ENCODE results near the gene EPHA3. TPM values are rescaled to one million over a fixed set of nuclear protein-coding genes. Genes with fewer than 3 reads are reported as not detected.

The EPHA3 gene
- total RNA-seq, 1 donor from 2014 or later, result 5.5 TPM

GRCh38 chr3:89362496-89362895 lies 255.1 kb downstream of the EPHA3 start:
- DNase-seq (ENCODE audit: low spot score), result no peak

- no peak for DNase-seq (ENCODE audit: low spot score)
These were observed 255.8 kb downstream of the EPHA3 start for GRCh38 chr3:89363171-89363570.

GRCh38 chr3:89364314-89364713 lies 256.9 kb downstream of the EPHA3 start:
- DNase-seq (ENCODE audit: low spot score), result peak; percentile 46

- DNase-seq (ENCODE audit: low spot score), result no peak
These were observed 259.7 kb downstream of the EPHA3 start for GRCh38 chr3:89367166-89367565.

GRCh38 chr3:89368846-89369245 lies 261.4 kb downstream of the EPHA3 start:
- no peak for DNase-seq (ENCODE audit: low spot score)

- no peak for DNase-seq (ENCODE audit: low spot score)
These were observed 265.0 kb downstream of the EPHA3 start for GRCh38 chr3:89372456-89372855.

GRCh38 chr3:89373434-89373833 lies 266.0 kb downstream of the EPHA3 start:
- no peak for DNase-seq (ENCODE audit: low spot score)

- no peak for DNase-seq (ENCODE audit: low spot score)
These were observed 268.0 kb downstream of the EPHA3 start for GRCh38 chr3:89375451-89375850.

- DNase-seq (ENCODE audit: low spot score), result no peak
These were observed 272.6 kb downstream of the EPHA3 start for GRCh38 chr3:89380016-89380415.

- no peak for DNase-seq (ENCODE audit: low spot score)
These were observed 285.6 kb downstream of the EPHA3 start for GRCh38 chr3:89392991-89393390.

GRCh38 chr3:89395456-89395855 lies 288.0 kb downstream of the EPHA3 start:
- no peak for DNase-seq (ENCODE audit: low spot score)

- DNase-seq (ENCODE audit: low spot score), result no peak
These were observed 288.6 kb downstream of the EPHA3 start for GRCh38 chr3:89395996-89396395.

- no peak for DNase-seq (ENCODE audit: low spot score)
These were observed 294.6 kb downstream of the EPHA3 start for GRCh38 chr3:89402051-89402450.

- DNase-seq (ENCODE audit: low spot score), result no peak
These were observed 297.8 kb downstream of the EPHA3 start for GRCh38 chr3:89405176-89405575.

GRCh38 chr3:89405593-89405992 lies 298.2 kb downstream of the EPHA3 start:
- peak; percentile 64 for DNase-seq (ENCODE audit: low spot score)

- DNase-seq (ENCODE audit: low spot score), result no peak
These were observed 303.8 kb downstream of the EPHA3 start for GRCh38 chr3:89411201-89411600.

GRCh38 chr3:89414270-89414669 lies 306.8 kb downstream of the EPHA3 start:
- DNase-seq (ENCODE audit: low spot score), result peak; percentile 17

- DNase-seq (ENCODE audit: low spot score), result no peak
These were observed 312.3 kb downstream of the EPHA3 start for GRCh38 chr3:89419647-89420241.

- DNase-seq (ENCODE audit: low spot score), result no peak
These were observed 318.6 kb downstream of the EPHA3 start for GRCh38 chr3:89426060-89426459.

- DNase-seq (ENCODE audit: low spot score), result no peak
These were observed 327.4 kb downstream of the EPHA3 start for GRCh38 chr3:89434621-89435380.

- DNase-seq (ENCODE audit: low spot score), result no peak
These were observed 329.4 kb downstream of the EPHA3 start for GRCh38 chr3:89436846-89437245.

GRCh38 chr3:89440386-89440785 lies 333.0 kb downstream of the EPHA3 start:
- DNase-seq (ENCODE audit: low spot score), result peak; percentile 68

GRCh38 chr3:89441141-89441540 lies 333.7 kb downstream of the EPHA3 start:
- peak; percentile 87 for DNase-seq (ENCODE audit: low spot score)

Measured in umbilical cord (tissue), 2 donors.